HepG2 (cell line): ENCODE measurements around the gene SMTNL1. TPM values are rescaled to one million over a fixed set of nuclear protein-coding genes. Genes with fewer than 3 reads are reported as not detected.

Source experiments
- DNMT3B ChIP-seq: conservative IDR thresholded peaks from 2 replicates; pipeline ENCODE4 v1.6.1; 2016; ENCODE audit warnings: missing biosample characterization, control low read depth
- FOSL1 ChIP-seq: sonication (generic); formaldehyde crosslinking; IDR thresholded peaks from 2 replicates; pipeline ENCODE4 v1.9.0; 2021; ENCODE audit warnings: missing genetic modification reagents, borderline replicate concordance
- GATA4 ChIP-seq: sonication (generic); IDR thresholded peaks from 2 replicates; pipeline ENCODE4 v1.6.1; 2016; ENCODE audit warnings: antibody characterized with exemption, low read depth, borderline replicate concordance
- GZF1 ChIP-seq: sonication (generic); formaldehyde crosslinking; IDR thresholded peaks from 2 replicates; pipeline ENCODE4 v1.5.1; 2020; ENCODE audit warnings: mild to moderate bottlenecking, missing genetic modification reagents
- NCOA2 ChIP-seq: sonication (generic); formaldehyde crosslinking; IDR thresholded peaks from 2 replicates; pipeline ENCODE4 v1.8.0; 2022; ENCODE audit warnings: inconsistent platforms
- NFKB2 ChIP-seq: sonication (generic); formaldehyde crosslinking; IDR thresholded peaks from 2 replicates; pipeline ENCODE4 v1.4.0; 2020; ENCODE audit warnings: missing genetic modification reagents, borderline replicate concordance
- POLR2A ChIP-seq, 2 experiments: IDR thresholded peaks; 2 replicates each; pipeline ENCODE4 v1.6.1; 2011; ENCODE audit warnings: low read depth in 2 of 2, low read length in 2 of 2, mild to moderate bottlenecking in 1 of 2, moderate library complexity in 1 of 2; ENCODE audit not compliant: insufficient read depth in 1 of 2
- RELA ChIP-seq: sonication (generic); formaldehyde crosslinking; IDR thresholded peaks from 2 replicates; pipeline ENCODE4 v1.4.0; 2020; ENCODE audit warnings: missing genetic modification reagents
- SIX1 ChIP-seq: sonication (generic); formaldehyde crosslinking; IDR thresholded peaks from 2 replicates; pipeline ENCODE4 v1.4.0; 2020; ENCODE audit warnings: missing genetic modification reagents, borderline replicate concordance
- SMAD3 ChIP-seq: sonication (generic); formaldehyde crosslinking; IDR thresholded peaks from 2 replicates; pipeline ENCODE4 v1.4.0; 2020; ENCODE audit warnings: missing genetic modification reagents
- TCF7L2 ChIP-seq: IDR thresholded peaks from 2 replicates; pipeline ENCODE4 v1.6.1; 2011; ENCODE audit warnings: mild to moderate bottlenecking, low read depth, low read length, moderate library complexity
- ZBTB38 ChIP-seq: sonication (generic); formaldehyde crosslinking; IDR thresholded peaks from 2 replicates; pipeline ENCODE4 v1.5.1; 2020; ENCODE audit warnings: mild to moderate bottlenecking, missing genetic modification reagents
- ZFP82 ChIP-seq: sonication (generic); formaldehyde crosslinking; IDR thresholded peaks from 2 replicates; pipeline ENCODE4 v1.5.1; 2020; ENCODE audit warnings: mild to moderate bottlenecking, missing genetic modification reagents, borderline replicate concordance
- ZMAT3 ChIP-seq: sonication (generic); formaldehyde crosslinking; conservative IDR thresholded peaks from 2 replicates; pipeline ENCODE4 v1.7.0; 2021; ENCODE audit warnings: missing genetic modification reagents
- ZNF260 ChIP-seq: sonication (generic); formaldehyde crosslinking; IDR thresholded peaks from 2 replicates; pipeline ENCODE4 v1.4.0; 2020; ENCODE audit warnings: missing genetic modification reagents, low read depth, mild to moderate bottlenecking, borderline replicate concordance
- ZNF3 ChIP-seq: IDR thresholded peaks from 2 replicates; pipeline ENCODE4 v1.7.0; 2017; ENCODE audit warnings: inconsistent platforms
- ZNF367 ChIP-seq: sonication (generic); formaldehyde crosslinking; IDR thresholded peaks from 2 replicates; pipeline ENCODE4 v1.4.0; 2020; ENCODE audit warnings: missing genetic modification reagents, borderline replicate concordance
- ZNF772 ChIP-seq: sonication (generic); formaldehyde crosslinking; IDR thresholded peaks from 2 replicates; pipeline ENCODE4 v1.5.0; 2020; ENCODE audit warnings: mild to moderate bottlenecking, missing genetic modification reagents
- ZNF777 ChIP-seq: sonication (generic); formaldehyde crosslinking; IDR thresholded peaks from 2 replicates; pipeline ENCODE4 v1.4.0; 2020; ENCODE audit warnings: missing genetic modification reagents
- polyA plus RNA-seq, 8 experiments: library from polyadenylated mRNA; depleted of rRNA in 3 of 8; stranded (reverse) in 7 of 8; unstranded in 1 of 8; fragments of >200 nt; fragmentation: Illumina TruSeq in 4 of 8; extraction: Trizol in 4 of 8; gene quantifications; 2 replicates each; pipeline versions ENCODE4 v1.2.1 to v1.2.3, GENCODE V29; 2011 to 2016; ENCODE audit warnings: low read depth in 4 of 8, missing spikeins in 1 of 8, mixed read lengths in 1 of 8; ENCODE audit not compliant: insufficient read depth in 1 of 8
- total RNA-seq, 5 experiments: library from RNA; depleted of rRNA; stranded (reverse); fragments of >200 nt; fragmentation: Illumina TruSeq; extraction: Trizol; gene quantifications; 2 replicates each; pipeline ENCODE4 v1.2.3, GENCODE V29; 2016; ENCODE audit warnings: low read depth in 1 of 5
- TF ChIP-seq, protein P1 (sequence below): sonication (generic); formaldehyde crosslinking; IDR thresholded peaks from 2 replicates; pipeline ENCODE4 v1.9.0; 2021; ENCODE audit warnings: missing genetic modification reagents, borderline replicate concordance
- TF ChIP-seq, protein P2 (sequence below): IDR thresholded peaks from 2 replicates; pipeline ENCODE4 v1.6.1; 2018; ENCODE audit warnings: missing genetic modification reagents, mild to moderate bottlenecking, missing compliant biosample characterization
- TF ChIP-seq, protein P3 (sequence below): sonication (generic); formaldehyde crosslinking; IDR thresholded peaks from 2 replicates; pipeline ENCODE4 v1.8.0; 2022; ENCODE audit warnings: mild to moderate bottlenecking, missing genetic modification reagents; ENCODE audit not compliant: insufficient replicate concordance
- TF ChIP-seq, protein P4 (sequence below): sonication (generic); formaldehyde crosslinking; IDR thresholded peaks from 2 replicates; pipeline ENCODE4 v1.4.0; 2020; ENCODE audit warnings: missing genetic modification reagents, borderline replicate concordance

SMTNL1 gene
- total and polyA plus RNA-seq, 2 of the 13 experiments (the other 11 are each of a cell fraction or from before 2014, with no cell fraction given) = 0.04 TPM; not detected in 1

DNA sequence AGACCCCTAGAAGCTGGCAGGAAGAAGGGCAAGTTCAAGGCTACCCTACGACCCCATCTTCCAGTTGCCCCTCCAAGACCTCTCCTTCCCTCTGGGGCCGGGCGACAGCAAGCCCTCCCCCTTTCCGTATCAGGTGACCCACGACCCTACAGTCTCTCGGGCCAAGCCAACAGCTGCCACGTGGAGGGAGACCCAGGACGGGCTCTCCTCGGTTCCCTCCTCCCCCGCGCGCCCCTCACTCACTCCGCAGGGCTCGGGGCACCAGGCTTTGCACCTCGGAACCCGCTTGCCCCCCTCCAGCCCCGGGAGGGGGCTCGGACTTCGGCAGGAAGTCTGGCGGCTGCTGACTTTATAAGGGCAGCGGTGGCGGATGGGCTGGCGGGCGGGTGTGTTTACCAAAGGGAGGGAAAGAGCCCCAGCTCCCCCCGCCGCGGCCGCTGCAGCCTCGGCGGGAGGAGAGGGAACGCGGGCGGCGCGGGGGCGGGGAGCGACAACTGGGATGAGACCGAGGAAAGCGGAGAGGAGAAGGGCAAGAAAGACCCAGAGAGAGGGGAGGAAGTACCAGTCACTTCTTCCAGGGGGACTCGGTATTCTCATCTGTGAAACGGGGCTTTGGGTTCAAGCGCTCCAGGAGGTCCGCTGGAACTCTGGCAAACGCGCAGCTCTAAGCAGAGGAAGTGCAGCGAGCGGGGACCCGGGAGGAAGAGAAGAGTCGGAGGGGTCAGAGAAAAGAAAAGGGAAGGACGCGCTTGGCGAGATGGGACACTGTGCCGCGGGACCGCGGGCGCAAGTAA lies 22.7 kb upstream of the SMTNL1 start (continued):
- TF ChIP-seq, protein P1, sequence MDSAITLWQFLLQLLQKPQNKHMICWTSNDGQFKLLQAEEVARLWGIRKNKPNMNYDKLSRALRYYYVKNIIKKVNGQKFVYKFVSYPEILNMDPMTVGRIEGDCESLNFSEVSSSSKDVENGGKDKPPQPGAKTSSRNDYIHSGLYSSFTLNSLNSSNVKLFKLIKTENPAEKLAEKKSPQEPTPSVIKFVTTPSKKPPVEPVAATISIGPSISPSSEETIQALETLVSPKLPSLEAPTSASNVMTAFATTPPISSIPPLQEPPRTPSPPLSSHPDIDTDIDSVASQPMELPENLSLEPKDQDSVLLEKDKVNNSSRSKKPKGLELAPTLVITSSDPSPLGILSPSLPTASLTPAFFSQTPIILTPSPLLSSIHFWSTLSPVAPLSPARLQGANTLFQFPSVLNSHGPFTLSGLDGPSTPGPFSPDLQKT = no peak
- TF ChIP-seq GZF1 (no peak; the same call in 1 of the 2 replicates), ZMAT3 (no peak; the same call in 1 of the 2 replicates), ZNF367 (CRISPR knock-in tag) (no peak), ZNF777 (peak; percentile 13; the same call in 1 of the 2 replicates), FOSL1 (CRISPR knock-in tag) (no peak), DNMT3B (CRISPR knock-in tag) (no peak; the same call in 1 of the 2 replicates), NFKB2 (CRISPR knock-in tag) (no peak; the same call in 1 of the 2 replicates), GATA4 (peak; percentile 47; the same call in 1 of the 2 replicates), RELA (no peak), ZBTB38 (peak; percentile 44; the same call in 1 of the 2 replicates), NCOA2 (CRISPR knock-in tag) (peak; percentile 13; the same call in 1 of the 2 replicates), SIX1 (CRISPR knock-in tag) (0 out of 2 replicates have a peak, but pooled peaks have one; percentile 23), POLR2A (IDR thresholded peaks at IDR 0.05; ENCODE audit: insufficient read depth in 1 of 2, low read depth in 2 of 2, low read length in 2 of 2) (peak in 1 of 2 experiments; percentile 73; a peak in 2 of 4 replicates), TCF7L2 (no peak), ZNF772 (CRISPR knock-in tag) (no peak; the same call in 1 of the 2 replicates), ZNF3 (no peak), ZFP82 (CRISPR knock-in tag) (no peak), SMAD3 (CRISPR knock-in tag) (no peak), ZNF260 (CRISPR knock-in tag) (no peak)
- TF ChIP-seq, protein P2, sequence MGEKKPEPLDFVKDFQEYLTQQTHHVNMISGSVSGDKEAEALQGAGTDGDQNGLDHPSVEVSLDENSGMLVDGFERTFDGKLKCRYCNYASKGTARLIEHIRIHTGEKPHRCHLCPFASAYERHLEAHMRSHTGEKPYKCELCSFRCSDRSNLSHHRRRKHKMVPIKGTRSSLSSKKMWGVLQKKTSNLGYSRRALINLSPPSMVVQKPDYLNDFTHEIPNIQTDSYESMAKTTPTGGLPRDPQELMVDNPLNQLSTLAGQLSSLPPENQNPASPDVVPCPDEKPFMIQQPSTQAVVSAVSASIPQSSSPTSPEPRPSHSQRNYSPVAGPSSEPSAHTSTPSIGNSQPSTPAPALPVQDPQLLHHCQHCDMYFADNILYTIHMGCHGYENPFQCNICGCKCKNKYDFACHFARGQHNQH (CRISPR knock-in tag) = no peak; the same call in none of the 2 replicates
- TF ChIP-seq, protein P3, sequence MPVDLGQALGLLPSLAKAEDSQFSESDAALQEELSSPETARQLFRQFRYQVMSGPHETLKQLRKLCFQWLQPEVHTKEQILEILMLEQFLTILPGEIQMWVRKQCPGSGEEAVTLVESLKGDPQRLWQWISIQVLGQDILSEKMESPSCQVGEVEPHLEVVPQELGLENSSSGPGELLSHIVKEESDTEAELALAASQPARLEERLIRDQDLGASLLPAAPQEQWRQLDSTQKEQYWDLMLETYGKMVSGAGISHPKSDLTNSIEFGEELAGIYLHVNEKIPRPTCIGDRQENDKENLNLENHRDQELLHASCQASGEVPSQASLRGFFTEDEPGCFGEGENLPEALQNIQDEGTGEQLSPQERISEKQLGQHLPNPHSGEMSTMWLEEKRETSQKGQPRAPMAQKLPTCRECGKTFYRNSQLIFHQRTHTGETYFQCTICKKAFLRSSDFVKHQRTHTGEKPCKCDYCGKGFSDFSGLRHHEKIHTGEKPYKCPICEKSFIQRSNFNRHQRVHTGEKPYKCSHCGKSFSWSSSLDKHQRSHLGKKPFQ (CRISPR knock-in tag) = peak; percentile 71
- TF ChIP-seq, protein P4, sequence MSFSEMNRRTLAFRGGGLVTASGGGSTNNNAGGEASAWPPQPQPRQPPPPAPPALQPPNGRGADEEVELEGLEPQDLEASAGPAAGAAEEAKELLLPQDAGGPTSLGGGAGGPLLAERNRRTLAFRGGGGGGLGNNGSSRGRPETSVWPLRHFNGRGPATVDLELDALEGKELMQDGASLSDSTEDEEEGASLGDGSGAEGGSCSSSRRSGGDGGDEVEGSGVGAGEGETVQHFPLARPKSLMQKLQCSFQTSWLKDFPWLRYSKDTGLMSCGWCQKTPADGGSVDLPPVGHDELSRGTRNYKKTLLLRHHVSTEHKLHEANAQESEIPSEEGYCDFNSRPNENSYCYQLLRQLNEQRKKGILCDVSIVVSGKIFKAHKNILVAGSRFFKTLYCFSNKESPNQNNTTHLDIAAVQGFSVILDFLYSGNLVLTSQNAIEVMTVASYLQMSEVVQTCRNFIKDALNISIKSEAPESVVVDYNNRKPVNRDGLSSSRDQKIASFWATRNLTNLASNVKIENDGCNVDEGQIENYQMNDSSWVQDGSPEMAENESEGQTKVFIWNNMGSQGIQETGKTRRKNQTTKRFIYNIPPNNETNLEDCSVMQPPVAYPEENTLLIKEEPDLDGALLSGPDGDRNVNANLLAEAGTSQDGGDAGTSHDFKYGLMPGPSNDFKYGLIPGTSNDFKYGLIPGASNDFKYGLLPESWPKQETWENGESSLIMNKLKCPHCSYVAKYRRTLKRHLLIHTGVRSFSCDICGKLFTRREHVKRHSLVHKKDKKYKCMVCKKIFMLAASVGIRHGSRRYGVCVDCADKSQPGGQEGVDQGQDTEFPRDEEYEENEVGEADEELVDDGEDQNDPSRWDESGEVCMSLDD (CRISPR knock-in tag) = 0 out of 2 replicates have a peak, but pooled peaks have one; percentile 21
